ENCODE data around the gene BTN1A1. TPM values are rescaled to one million over a fixed set of nuclear protein-coding genes. Genes with fewer than 3 reads are reported as not detected.

BTN1A1 gene
- total and polyA plus RNA-seq, 9 of the 15 experiments (the other 6 are each of a cell fraction or from before 2014, with no cell fraction given) = 0.01 to 0.15 (median 0.06) TPM; not detected in 4

DNA sequence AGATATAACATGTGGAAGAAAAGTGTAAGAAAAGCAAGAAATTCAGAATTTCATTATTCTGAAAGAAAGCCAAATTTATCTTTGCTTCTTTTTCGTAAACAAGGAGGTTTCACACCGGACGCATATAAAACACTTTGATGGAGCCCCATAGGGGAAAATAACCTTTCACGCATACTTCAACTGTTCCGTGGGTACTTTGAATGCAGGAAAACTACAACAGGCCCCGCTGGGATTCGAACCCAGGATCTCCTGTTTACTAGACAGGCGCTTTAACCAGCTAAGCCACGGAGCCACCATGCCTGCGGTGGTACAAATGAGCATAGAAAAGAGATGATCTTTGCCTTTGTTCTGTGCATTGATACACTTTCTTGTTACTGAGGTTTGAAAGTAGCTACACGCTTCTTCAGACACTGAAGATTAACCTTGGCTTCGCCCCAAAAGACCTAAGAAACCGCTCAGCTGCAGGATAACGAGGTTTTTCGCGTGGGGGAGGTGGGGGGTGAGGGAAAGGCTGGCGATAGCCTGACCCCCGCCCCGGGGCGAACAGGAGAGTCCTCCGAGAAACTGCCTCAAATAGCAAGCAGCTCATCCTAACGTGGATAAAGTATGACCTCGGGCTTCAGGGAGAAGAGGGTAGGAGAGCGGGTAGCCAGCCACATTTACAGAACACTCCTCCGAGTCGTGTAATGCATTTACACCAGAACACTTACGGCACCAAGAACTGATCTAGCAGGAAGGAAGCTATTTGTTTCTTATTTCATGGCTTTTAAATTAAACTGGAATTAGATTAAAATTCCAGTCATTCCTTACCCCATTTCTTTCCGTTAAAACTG, 32.8 kb downstream of the BTN1A1 start (continued):
- TF ChIP-seq, protein P1, sequence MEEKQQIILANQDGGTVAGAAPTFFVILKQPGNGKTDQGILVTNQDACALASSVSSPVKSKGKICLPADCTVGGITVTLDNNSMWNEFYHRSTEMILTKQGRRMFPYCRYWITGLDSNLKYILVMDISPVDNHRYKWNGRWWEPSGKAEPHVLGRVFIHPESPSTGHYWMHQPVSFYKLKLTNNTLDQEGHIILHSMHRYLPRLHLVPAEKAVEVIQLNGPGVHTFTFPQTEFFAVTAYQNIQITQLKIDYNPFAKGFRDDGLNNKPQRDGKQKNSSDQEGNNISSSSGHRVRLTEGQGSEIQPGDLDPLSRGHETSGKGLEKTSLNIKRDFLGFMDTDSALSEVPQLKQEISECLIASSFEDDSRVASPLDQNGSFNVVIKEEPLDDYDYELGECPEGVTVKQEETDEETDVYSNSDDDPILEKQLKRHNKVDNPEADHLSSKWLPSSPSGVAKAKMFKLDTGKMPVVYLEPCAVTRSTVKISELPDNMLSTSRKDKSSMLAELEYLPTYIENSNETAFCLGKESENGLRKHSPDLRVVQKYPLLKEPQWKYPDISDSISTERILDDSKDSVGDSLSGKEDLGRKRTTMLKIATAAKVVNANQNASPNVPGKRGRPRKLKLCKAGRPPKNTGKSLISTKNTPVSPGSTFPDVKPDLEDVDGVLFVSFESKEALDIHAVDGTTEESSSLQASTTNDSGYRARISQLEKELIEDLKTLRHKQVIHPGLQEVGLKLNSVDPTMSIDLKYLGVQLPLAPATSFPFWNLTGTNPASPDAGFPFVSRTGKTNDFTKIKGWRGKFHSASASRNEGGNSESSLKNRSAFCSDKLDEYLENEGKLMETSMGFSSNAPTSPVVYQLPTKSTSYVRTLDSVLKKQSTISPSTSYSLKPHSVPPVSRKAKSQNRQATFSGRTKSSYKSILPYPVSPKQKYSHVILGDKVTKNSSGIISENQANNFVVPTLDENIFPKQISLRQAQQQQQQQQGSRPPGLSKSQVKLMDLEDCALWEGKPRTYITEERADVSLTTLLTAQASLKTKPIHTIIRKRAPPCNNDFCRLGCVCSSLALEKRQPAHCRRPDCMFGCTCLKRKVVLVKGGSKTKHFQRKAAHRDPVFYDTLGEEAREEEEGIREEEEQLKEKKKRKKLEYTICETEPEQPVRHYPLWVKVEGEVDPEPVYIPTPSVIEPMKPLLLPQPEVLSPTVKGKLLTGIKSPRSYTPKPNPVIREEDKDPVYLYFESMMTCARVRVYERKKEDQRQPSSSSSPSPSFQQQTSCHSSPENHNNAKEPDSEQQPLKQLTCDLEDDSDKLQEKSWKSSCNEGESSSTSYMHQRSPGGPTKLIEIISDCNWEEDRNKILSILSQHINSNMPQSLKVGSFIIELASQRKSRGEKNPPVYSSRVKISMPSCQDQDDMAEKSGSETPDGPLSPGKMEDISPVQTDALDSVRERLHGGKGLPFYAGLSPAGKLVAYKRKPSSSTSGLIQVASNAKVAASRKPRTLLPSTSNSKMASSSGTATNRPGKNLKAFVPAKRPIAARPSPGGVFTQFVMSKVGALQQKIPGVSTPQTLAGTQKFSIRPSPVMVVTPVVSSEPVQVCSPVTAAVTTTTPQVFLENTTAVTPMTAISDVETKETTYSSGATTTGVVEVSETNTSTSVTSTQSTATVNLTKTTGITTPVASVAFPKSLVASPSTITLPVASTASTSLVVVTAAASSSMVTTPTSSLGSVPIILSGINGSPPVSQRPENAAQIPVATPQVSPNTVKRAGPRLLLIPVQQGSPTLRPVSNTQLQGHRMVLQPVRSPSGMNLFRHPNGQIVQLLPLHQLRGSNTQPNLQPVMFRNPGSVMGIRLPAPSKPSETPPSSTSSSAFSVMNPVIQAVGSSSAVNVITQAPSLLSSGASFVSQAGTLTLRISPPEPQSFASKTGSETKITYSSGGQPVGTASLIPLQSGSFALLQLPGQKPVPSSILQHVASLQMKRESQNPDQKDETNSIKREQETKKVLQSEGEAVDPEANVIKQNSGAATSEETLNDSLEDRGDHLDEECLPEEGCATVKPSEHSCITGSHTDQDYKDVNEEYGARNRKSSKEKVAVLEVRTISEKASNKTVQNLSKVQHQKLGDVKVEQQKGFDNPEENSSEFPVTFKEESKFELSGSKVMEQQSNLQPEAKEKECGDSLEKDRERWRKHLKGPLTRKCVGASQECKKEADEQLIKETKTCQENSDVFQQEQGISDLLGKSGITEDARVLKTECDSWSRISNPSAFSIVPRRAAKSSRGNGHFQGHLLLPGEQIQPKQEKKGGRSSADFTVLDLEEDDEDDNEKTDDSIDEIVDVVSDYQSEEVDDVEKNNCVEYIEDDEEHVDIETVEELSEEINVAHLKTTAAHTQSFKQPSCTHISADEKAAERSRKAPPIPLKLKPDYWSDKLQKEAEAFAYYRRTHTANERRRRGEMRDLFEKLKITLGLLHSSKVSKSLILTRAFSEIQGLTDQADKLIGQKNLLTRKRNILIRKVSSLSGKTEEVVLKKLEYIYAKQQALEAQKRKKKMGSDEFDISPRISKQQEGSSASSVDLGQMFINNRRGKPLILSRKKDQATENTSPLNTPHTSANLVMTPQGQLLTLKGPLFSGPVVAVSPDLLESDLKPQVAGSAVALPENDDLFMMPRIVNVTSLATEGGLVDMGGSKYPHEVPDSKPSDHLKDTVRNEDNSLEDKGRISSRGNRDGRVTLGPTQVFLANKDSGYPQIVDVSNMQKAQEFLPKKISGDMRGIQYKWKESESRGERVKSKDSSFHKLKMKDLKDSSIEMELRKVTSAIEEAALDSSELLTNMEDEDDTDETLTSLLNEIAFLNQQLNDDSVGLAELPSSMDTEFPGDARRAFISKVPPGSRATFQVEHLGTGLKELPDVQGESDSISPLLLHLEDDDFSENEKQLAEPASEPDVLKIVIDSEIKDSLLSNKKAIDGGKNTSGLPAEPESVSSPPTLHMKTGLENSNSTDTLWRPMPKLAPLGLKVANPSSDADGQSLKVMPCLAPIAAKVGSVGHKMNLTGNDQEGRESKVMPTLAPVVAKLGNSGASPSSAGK (IDR thresholded peaks at IDR 0.05) = 0 out of 2 replicates have a peak, but pooled peaks have one; percentile 11
- TF ChIP-seq HNRNPH1 (optimal IDR thresholded peaks at IDR 0.05; ENCODE audit: low read depth, low read length) (no peak), ZNF282 (CRISPR knock-in tag; IDR thresholded peaks at IDR 0.05) (no peak), ATF7 (IDR thresholded peaks at IDR 0.05) (peak; percentile 70), CBFA2T2 (conservative IDR thresholded peaks at IDR 0.05) (no peak), TAF7 (tag; IDR thresholded peaks at IDR 0.05) (0 out of 2 replicates have a peak, but pooled peaks have one; percentile 8), HDGF (IDR thresholded peaks at IDR 0.05) (no peak), STAT5A (IDR thresholded peaks at IDR 0.05; ENCODE audit: borderline replicate concordance, low read length) (peak; percentile 36; the same call in 1 of the 2 replicates)
- TF ChIP-seq, protein P2, sequence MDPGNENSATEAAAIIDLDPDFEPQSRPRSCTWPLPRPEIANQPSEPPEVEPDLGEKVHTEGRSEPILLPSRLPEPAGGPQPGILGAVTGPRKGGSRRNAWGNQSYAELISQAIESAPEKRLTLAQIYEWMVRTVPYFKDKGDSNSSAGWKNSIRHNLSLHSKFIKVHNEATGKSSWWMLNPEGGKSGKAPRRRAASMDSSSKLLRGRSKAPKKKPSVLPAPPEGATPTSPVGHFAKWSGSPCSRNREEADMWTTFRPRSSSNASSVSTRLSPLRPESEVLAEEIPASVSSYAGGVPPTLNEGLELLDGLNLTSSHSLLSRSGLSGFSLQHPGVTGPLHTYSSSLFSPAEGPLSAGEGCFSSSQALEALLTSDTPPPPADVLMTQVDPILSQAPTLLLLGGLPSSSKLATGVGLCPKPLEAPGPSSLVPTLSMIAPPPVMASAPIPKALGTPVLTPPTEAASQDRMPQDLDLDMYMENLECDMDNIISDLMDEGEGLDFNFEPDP (CRISPR knock-in tag; IDR thresholded peaks at IDR 0.05) = no peak
- TF ChIP-seq, protein P3, sequence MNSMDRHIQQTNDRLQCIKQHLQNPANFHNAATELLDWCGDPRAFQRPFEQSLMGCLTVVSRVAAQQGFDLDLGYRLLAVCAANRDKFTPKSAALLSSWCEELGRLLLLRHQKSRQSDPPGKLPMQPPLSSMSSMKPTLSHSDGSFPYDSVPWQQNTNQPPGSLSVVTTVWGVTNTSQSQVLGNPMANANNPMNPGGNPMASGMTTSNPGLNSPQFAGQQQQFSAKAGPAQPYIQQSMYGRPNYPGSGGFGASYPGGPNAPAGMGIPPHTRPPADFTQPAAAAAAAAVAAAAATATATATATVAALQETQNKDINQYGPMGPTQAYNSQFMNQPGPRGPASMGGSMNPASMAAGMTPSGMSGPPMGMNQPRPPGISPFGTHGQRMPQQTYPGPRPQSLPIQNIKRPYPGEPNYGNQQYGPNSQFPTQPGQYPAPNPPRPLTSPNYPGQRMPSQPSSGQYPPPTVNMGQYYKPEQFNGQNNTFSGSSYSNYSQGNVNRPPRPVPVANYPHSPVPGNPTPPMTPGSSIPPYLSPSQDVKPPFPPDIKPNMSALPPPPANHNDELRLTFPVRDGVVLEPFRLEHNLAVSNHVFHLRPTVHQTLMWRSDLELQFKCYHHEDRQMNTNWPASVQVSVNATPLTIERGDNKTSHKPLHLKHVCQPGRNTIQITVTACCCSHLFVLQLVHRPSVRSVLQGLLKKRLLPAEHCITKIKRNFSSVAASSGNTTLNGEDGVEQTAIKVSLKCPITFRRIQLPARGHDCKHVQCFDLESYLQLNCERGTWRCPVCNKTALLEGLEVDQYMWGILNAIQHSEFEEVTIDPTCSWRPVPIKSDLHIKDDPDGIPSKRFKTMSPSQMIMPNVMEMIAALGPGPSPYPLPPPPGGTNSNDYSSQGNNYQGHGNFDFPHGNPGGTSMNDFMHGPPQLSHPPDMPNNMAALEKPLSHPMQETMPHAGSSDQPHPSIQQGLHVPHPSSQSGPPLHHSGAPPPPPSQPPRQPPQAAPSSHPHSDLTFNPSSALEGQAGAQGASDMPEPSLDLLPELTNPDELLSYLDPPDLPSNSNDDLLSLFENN (IDR thresholded peaks at IDR 0.05; ENCODE audit: low read depth in 2 of 2, low read length in 2 of 2) = 0 out of 4 replicates have a peak, but pooled peaks of 1 of the 2 experiments have one; percentile 16
